ENCODE results near the gene KIF3B. TPM values are rescaled to one million over a fixed set of nuclear protein-coding genes. Genes with fewer than 3 reads are reported as not detected.

KIF3B gene
- total RNA-seq, 2 donors from 2014 or later: 20.7 to 30.7 TPM

DNA sequence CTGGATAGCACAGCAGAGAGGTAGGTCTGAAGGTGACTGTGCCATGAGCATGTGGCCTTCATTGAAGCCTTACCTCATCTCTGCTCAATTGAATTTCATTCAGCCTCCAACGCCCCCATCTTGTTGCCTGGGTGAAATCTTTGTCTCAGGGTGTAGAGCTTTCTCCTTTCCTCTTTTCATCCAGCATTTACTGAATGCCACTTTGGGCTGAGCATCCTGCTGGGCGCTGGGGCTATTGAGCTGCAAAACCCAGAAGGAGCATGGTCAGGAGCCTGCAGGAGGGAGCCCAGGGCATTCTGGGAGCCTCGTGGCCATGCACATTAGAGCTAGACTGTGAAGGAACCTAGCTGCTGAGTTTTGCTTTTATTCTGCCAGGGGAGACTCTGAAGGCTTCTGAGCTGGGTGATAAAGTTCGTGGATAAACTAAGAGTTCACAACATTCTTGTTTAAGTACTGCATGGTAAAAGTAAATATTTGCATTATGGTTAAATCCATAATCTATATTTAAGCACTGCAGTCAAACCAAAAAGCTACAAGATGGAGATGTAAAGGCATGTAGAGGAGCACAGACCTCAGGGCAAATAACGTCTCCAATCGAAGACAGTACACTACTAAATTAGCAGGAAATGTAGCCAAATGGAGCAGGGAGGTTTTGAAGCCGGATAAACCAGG is 67.5 kb downstream of the KIF3B start:
- H3K27ac ChIP-seq: no peak overlapping the region
- TF ChIP-seq, protein P1, sequence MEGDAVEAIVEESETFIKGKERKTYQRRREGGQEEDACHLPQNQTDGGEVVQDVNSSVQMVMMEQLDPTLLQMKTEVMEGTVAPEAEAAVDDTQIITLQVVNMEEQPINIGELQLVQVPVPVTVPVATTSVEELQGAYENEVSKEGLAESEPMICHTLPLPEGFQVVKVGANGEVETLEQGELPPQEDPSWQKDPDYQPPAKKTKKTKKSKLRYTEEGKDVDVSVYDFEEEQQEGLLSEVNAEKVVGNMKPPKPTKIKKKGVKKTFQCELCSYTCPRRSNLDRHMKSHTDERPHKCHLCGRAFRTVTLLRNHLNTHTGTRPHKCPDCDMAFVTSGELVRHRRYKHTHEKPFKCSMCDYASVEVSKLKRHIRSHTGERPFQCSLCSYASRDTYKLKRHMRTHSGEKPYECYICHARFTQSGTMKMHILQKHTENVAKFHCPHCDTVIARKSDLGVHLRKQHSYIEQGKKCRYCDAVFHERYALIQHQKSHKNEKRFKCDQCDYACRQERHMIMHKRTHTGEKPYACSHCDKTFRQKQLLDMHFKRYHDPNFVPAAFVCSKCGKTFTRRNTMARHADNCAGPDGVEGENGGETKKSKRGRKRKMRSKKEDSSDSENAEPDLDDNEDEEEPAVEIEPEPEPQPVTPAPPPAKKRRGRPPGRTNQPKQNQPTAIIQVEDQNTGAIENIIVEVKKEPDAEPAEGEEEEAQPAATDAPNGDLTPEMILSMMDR (IDR thresholded peaks at IDR 0.05): no peak

DNA sequence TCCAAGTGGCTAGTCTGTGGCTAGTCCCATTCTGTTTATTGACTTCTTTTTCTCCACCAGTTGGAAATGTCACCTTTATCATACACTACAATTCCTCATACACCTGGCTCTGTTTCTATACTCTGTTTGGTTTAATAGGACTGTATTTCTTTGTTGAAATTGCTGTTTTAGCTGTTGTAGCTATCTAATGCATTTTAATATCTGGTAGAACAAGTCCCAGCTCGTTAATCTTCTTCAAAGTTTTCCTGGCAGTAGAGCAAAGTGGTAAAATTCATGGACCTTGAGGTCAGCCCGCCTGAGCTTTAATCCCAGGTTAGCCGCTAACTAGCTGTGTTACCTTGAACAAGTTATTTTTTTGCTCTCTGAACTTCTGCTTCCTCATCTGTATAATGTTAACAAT is 70.8 kb downstream of the KIF3B start:
- TF ChIP-seq, protein P1 (IDR thresholded peaks at IDR 0.05): no peak
- DNase-seq (ENCODE audit: low spot score) (no peak), ATAC-seq (ENCODE audit: insufficient number of reproducible peaks, low FRiP score, low read depth) (no peak)
- Histone ChIP-seq H3K9me3 (no peaks in the 10 kb centered on the region), H3K27ac (no peak overlapping the region), H3K27me3 (replicated peaks; ENCODE audit: insufficient read depth) (no peaks in the 10 kb centered on the region), H3K4me1 (ENCODE audit: control insufficient read depth in 1 of 2, low read depth in 2 of 2) (no peaks in the 10 kb centered on the region), H3K4me3 (no peak overlapping the region), H3K36me3 (no peaks in the 10 kb centered on the region)

More for the DNA sequence above, 67.5 kb downstream of the KIF3B start:
- Histone ChIP-seq H3K27me3 (replicated peaks; ENCODE audit: insufficient read depth) (no peaks in the 10 kb centered on the region), H3K36me3 (no peaks in the 10 kb centered on the region), H3K4me1 (ENCODE audit: control insufficient read depth in 1 of 2, low read depth in 2 of 2) (no peaks in the 10 kb centered on the region), H3K9me3 (no peaks in the 10 kb centered on the region), H3K4me3 (no peak overlapping the region)
- DNase-seq (ENCODE audit: low spot score) (no peak), ATAC-seq (ENCODE audit: insufficient number of reproducible peaks, low FRiP score, low read depth) (no peak)

DNA sequence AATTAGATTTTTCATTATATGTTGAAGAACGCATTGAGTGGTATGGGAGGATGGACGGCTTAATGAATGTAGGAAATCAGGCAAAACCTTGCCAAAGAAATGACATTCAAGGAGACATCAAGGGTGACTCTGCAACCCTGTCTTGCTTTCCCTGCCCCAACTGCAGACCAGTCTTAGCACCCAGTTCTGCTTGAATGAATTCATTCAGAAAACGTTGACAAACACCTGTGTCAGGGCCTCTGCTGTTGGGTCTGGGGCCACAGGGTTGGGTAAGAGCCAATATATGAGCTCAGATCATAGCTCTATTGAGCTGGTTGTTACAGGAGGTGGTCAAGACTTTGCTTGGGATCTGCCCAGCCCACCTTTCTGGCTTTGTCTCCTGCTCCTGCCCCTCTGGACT is 73.0 kb downstream of the KIF3B start:
- Histone ChIP-seq H3K27me3 (replicated peaks; ENCODE audit: insufficient read depth) (no peaks in the 10 kb centered on the region), H3K4me3 (no peak overlapping the region), H3K27ac (no peak overlapping the region), H3K9me3 (no peaks in the 10 kb centered on the region), H3K36me3 (no peaks in the 10 kb centered on the region), H3K4me1 (ENCODE audit: control insufficient read depth in 1 of 2, low read depth in 2 of 2) (no peaks in the 10 kb centered on the region)
- ATAC-seq (ENCODE audit: insufficient number of reproducible peaks, low FRiP score, low read depth): no peak
- TF ChIP-seq, protein P1 (IDR thresholded peaks at IDR 0.05): no peak
- DNase-seq (ENCODE audit: low spot score): no peak

DNA sequence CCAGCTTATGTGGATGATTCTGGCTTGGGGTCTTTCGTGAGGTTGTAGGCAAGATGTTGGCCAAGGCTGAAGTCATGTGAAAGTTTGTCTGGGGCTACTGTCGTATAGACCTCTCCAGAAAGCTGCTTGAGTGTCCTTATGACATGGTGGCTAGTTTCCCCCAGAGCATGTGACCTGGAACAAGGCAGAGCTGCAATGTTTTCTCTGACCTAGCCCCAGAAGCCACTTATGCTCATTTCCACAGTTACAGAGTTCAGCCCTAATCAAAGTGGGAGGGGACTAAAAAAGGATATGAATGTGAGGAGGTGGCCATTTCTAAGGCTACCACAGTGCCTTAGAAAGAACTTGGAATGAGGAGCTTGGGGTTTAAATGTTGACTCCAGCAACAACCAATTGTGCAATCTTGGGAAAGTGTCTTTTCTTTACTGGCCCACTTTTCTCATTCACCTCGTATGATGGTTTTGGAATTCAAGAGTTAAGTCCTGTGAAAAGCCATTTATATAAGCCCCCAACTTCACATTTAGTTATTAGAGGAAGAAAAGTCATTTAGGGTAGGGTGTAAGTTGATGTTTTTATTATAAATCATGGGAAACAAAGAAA is 74.8 kb downstream of the KIF3B start:
- Histone ChIP-seq H3K9me3 (no peaks in the 10 kb centered on the region), H3K36me3 (no peaks in the 10 kb centered on the region), H3K27ac (no peak overlapping the region), H3K4me1 (ENCODE audit: control insufficient read depth in 1 of 2, low read depth in 2 of 2) (peaks cover 6 to 14% of the 10 kb centered on the region in 2 donors), H3K27me3 (replicated peaks; ENCODE audit: insufficient read depth) (no peaks in the 10 kb centered on the region), H3K4me3 (no peak overlapping the region)
- ATAC-seq (ENCODE audit: insufficient number of reproducible peaks, low FRiP score, low read depth) (no peak), DNase-seq (ENCODE audit: low spot score) (no peak)
- TF ChIP-seq, protein P1 (IDR thresholded peaks at IDR 0.05): no peak

DNA sequence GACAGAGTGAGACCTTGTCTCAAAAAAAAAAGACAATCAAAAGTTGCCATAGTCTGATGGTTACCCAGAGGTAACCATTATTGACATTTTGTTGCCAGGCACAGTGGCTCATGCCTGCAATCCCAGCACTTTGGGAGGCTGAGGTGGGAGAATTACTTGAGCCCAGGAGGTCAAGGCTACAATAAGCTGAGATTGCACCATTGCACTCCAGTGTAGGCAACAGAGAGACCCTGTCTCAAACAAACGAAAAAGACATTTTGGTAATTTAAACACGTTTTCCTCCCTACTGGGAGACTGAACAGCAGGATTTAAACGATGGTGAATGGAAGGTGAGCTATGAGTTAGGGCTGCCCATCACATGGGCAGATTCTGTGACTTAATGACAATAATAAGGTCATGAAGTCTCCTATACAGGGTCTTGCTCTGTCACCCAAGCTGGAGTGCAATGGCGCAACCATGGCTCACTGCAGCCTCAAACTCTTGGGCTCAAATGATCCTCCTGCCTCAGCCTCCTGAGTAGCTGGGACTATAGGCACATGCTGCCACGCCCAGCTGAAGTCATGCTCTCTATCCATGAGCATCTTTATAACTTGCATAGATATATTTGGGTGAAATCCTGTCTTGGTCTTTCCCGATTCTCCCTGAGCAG is 76.5 kb downstream of the KIF3B start:
- no peak for DNase-seq (ENCODE audit: low spot score)

More for the DNA sequence above, 76.5 kb downstream of the KIF3B start:
- Histone ChIP-seq H3K4me1 (ENCODE audit: control insufficient read depth in 1 of 2, low read depth in 2 of 2) (peaks cover 6 to 16% of the 10 kb centered on the region in 2 donors), H3K27ac (no peak overlapping the region), H3K36me3 (no peaks in the 10 kb centered on the region), H3K27me3 (replicated peaks; ENCODE audit: insufficient read depth) (no peaks in the 10 kb centered on the region), H3K9me3 (no peaks in the 10 kb centered on the region), H3K4me3 (no peak overlapping the region)
- no peak for ATAC-seq (ENCODE audit: insufficient number of reproducible peaks, low FRiP score, low read depth)
- TF ChIP-seq, protein P1 (IDR thresholded peaks at IDR 0.05): no peak

Data from thoracic aorta (tissue), 2 donors.